NCI-H446 (cell line): ENCODE measurements around the gene RTP3.

Source experiments
- DNase-seq, 2 experiments: peaks; one replicate each; lab custom pipeline; 2025; lab: John Stamatoyannopoulos, UW

RTP3 gene

GRCh38 chr3:46497556-46498265 lies at the start of gene RTP3:
Gene RTP3 (plus strand): TSS chr3:46497976. CDS start chr3:46498063, 87 bp downstream.
- DNase-seq: no peak

DNA sequence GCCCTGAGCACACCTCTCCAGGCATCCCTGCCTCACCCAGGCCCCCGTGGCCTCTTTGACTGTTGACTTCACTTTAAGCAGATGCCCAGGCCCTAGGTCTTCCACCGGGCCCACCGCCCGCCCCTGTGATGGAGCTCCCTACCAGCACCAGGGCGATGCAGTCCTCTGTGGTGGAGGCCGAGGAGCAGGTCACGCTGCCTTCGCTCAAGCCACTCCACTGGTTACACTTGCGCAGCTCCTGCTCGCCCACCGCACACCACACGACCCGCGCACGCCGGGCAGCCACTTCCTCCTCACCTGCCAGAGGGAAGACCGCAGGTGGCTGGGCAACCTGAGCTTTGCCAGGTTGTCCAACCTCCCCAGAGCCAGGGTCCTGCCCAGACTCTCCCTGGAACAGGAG lies 49.1 kb upstream of the RTP3 start:
- no peak for DNase-seq

- no peak for DNase-seq
Measured at GRCh38 chr3:46449755-46450552, 47.8 kb upstream of the RTP3 start.

DNA sequence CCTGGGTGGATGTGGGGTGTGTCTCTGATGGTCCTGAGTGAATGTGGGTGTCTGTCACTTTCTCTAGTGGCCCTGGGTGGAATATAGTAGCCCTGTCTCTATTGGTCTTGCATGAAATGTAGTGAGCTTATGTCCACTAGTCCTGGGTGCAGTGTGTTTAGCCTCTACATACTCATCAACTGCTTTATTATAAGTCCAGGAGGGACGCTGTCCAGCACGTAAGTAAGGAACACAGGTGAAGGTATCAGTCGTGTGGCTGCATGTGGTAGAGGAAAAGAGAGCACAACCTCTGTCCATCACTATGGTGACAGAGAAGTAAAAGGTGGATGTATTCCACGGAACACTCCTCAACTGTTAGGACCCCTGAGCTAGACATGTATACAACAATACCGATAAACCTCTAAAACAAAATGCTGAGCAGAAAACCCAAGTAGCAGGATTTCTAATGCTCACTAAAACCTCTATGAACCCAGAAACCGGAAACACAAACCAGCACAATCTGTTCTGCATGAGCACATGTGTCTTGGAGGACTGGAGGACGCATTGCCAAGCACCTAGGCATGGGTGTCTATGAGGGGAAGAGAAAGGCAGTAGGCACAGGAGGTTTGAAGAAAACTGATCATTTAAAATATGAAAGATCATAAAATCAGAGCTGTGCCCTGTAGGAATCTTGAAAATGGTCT lies 44.1 kb upstream of the RTP3 start:
- no peak for DNase-seq

DNA sequence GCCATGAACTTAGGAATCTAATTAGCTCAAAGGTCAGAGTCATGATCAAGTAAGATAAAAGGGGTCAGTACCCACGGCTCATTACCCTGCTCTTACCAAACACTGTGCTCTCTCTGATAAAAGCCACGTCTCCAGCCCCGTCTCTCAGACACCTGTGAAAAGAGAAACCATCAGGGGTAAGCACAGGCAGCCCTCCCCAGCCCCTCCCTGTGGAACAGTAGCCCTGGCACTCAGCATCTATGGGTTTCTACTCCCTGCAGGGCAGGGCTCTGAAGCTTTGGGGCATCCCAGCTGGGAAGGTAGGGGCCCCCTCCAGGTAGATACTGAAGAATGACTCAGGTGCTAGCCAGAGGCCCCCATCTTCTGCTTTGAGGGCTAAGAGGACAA lies 43.6 kb upstream of the RTP3 start:
- no peak for DNase-seq

- DNase-seq: no peak
Measured at GRCh38 chr3:46454606-46455005, 43.2 kb upstream of the RTP3 start.

- no peak for DNase-seq
Measured at GRCh38 chr3:46455231-46456115, 42.3 kb upstream of the RTP3 start.

DNA sequence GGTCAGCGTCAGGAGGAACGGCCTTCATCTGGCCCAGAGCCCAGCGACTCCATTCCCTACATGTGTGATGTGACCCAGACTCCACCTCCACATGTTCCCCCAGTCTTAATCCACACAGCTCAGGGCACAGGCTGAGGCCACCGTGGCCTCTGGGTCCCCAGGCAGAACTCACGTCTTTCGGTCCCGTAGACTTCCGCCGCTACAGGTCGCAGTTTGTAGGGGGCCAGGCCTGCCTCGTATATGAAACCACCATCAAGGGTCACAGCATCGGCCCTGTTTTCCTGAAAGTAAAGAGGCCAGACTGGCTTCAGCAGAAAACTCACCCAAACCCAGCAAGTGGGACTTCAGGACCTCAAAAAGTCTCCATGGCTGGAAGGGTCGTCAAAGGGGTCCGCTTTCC lies 41.7 kb upstream of the RTP3 start:
- no peak for DNase-seq

DNA sequence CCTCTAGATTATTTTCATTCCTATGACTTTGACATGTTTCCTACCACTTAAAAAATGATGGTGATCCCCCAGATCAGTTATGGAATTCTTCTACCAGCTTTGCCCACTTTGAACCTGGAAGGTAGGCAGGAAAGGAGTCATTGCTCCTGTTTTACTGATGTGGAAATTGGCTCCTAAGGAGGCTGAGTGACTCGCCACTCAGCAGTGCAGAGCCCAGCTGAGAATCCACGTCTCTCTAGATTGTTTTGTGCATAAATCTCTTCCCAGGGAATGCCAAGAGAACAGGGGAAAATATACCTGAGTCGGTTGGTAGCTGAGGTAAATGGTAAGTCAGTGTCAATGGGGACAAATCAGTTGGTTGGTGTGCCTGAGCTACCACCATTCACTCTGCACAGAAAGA lies 37.7 kb upstream of the RTP3 start:
- DNase-seq: no peak

DNA sequence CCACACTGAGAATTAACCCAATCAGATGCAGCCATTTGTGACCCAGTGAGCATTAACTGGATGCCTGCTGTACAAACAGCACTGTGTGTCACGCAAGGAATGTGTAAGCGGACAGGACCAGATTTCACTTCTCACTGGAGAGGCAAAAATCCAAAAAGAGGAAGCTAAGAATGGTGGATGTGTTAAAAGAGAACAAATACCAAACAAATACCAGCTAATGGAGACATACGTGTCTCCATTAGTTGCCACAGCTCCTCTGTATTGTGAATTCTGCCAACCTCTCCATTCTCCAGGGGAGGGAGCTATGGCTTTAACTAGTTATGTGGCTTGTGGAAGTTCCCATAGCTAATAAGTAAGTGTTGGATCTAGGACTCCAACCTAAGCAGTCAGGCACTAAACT lies 35.7 kb upstream of the RTP3 start:
- no peak for DNase-seq

DNA sequence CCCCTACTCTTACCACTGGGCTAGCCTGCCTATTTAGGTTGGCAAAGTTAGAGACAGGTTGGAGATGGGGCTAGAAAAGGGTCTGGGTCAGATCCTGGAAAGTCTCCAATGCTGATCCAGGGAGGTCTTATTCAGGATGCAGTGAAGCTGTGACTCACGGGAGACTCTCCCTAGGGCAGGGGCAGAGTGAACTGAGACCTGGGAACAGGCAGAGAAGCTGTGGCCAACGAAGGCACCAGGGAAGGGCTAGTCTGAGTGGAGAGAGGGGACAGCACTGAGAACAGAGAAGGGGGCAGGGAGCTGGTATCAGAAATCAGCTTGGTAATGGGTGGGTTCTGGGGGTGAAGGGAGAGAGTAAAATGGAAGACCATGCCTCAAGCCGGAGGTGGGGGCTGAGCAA lies 35.3 kb upstream of the RTP3 start:
- no peak for DNase-seq

DNA sequence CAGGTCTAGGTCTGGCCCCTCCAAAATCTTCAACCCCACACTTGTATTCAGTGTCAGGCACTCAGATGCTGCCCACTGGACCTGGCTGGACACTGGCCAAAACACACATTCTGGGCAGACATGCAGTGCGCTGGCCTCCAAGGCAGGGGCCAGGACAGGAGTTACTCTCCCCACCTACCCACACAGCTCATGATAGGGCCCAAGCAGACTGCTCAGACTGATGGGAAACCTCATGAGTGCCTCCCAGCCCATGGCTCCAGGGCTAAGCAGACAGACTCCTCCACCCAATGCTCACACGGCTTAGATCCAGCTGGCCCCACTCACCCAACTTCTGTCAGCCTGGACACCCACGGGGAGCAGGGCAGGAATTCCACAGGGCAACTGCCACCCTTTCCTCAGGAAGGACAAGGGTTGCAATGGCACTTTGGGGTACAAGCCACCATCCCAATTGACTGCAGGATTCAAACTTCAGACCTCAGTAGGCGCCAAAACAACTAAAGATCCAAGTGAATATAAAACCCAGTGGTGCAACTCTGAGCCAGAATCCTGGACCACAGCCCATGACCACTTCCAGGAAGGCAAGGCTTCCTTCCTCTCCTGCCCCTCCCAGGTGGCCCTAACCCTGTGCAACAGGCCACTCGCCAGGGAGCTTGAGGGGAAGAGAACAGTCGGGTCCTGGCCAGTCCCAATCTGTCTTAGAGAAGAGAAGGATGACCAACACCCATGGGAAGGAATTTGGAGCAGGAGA lies 34.5 kb upstream of the RTP3 start:
- DNase-seq: no peak

DNA sequence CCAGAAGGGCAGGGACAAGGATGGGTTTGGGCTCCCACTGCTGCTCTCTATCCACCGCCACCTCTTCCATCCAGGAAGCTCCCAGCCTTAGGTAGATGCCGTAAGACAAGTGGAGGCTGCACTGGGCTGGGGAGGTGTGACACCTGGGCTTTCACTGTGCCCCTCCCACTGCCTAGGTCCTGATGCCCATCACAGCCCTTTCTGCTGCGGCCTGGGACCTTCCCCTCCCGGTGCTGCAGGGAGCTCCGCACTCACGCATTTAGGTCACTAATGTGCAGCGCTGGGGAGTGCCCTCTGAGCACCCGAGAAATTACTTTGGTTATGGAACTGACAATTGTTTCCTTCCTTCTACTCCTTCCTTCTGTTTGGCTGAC lies 33.9 kb upstream of the RTP3 start:
- no peak for DNase-seq

DNA sequence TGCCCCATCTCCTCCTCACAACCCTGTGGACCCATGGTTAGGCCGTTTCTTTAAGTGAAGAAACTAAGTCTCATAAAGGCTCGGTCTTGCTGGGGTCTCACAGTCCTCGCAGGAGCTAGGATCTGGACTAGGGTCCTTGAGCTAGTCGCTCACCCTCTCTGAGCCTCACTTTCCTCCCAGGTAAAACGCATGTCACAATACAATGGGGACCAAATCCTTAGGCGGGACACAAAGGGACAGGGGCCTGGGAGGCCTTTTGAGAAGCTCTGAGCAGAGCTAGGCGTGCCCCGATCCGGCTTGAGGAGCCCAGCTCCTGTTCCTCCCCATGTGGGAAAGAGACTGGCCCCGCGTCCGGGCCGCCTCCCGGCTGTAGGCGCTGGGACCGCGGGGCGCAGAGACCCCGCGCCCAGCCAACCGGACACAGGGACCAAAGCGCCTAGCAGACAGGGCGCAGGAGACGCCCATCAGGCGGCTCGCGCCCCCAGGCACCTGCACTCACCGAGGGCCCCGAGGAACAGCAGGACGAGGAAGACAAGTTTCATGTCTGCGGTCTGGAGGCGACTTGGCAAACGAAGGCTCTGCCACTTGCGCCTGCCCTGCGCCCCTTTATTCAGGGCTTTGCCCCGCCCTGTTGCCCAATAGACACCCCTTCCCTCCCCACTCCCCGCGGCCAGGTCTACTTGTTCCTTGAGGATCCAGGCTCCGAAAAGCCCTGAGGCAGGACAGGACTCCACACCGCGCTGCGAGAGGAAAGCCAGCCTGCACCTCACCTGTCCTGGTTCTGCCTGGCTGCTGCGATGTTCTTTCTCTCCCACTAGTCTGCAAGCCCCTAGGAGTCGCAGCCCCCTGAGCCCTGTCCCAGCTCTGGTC lies 33.2 kb upstream of the RTP3 start, which contains the start of gene LTF:
Gene LTF (minus strand): TSS at position 580 of the 870 bp plus-strand sequence. CDS start 38 bp downstream, at position 542.
- DNase-seq: no peak

DNA sequence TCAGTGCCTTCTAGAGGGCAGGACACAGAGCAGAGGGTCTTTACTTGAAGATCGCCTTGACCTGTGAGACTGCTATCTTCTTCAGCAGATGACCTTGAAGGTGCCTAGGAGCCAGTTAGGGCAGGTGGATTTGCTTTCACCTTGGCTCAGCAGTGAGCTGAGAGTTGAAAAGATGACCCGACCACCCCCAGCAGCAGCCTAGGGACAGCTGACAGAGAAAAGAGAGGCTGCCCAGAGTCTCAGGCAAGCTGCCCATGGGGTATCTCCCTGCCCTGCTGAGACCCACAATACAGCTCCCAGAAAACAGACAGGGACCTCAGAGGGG lies 32.6 kb upstream of the RTP3 start:
- DNase-seq: no peak

GRCh38 chr3:46466273-46466672 lies 31.5 kb upstream of the RTP3 start:
- no peak for DNase-seq

GRCh38 chr3:46466871-46467403 lies 30.8 kb upstream of the RTP3 start:
- no peak for DNase-seq

GRCh38 chr3:46467562-46467961 lies 30.2 kb upstream of the RTP3 start:
- DNase-seq: no peak

DNA sequence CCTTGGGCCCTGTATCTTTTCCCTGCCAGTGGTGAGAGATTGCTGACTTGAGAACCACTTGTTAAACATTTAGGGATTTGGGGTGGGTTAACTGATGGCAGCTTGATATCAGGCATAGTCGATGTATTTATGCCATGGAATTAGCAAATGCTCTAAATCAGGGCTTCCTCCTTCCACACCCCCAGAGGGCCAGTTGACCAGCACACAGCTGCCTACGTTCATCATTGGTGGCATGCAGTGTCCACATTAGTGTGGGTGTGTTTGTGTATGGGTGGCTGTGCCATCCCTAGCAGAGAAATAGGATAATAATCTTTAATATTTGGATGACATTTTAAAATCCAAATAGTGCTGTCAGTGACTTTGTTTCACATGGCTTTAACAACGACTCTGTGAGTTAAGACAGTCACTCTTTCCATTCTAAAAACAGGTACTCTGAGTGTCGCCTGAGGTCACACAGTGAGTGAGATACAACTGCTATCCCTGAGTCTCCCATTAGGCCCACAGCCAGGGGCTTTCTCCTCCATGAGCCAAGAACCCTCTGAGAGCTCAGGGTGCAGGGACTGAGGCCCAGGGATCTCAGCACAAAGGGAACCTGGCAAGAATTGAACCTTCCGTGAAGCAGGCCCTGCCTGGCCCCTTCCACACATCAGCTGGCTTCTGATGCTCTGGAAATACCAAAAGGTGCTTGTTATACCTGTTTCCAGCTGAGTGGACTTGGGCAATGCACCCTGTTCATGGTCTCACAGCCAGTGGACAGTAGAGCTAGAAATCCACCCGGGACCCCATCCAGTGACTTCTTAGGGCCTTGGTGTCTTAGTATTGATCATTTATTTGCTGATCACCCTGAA lies 28.8 kb upstream of the RTP3 start:
- DNase-seq: no peak
